PC-9 (cell line): Measurements from ENCODE around the gene HAAO. TPM values are rescaled to one million over a fixed set of nuclear protein-coding genes. Genes with fewer than 3 reads are reported as not detected.
A peak's percentile ranks its signal among the peaks of the same experiment; 100 is the strongest.

Source experiments
- BruUV-seq: library from RNA; stranded (reverse); fragments of 400-500 nt; replicated peaks from 2 replicates; lab custom pipeline; 2021; lab: Mats Ljungman, UMichigan
- CTCF ChIA-PET: fragments of 300-600 bp; sonication (Branson Sonifier 250); formaldehyde crosslinking; loops from one replicate; lab custom pipeline; 2022; ENCODE audit warnings: antibody characterized with exemption; lab: Charles Lee
- POLR2A ChIA-PET: fragments of 300-600 bp; sonication (Branson Sonifier 250); formaldehyde crosslinking; loops from one replicate; lab custom pipeline; 2022; ENCODE audit warnings: antibody characterized with exemption; ENCODE audit not compliant: unreplicated experiment; lab: Charles Lee
- DNase-seq, 2 experiments: peaks; one replicate each; pipeline versions ENCODE4 v3.0.0 to v3.0.0-alpha.2; 2015 to 2022; ENCODE audit warnings: mixed read lengths in 1 of 2
- H2AFZ ChIP-seq: fragments of 200-600 bp; sonication (generic); 2 replicates; pipeline ENCODE4 v1.8.1; 2017; ENCODE audit warnings: antibody characterized with exemption
- H3F3A ChIP-seq: fragments of 200-600 bp; sonication (generic); 2 replicates; pipeline ENCODE4 v1.8.1; 2017; ENCODE audit warnings: antibody characterized with exemption, mild to moderate bottlenecking, low read depth; ENCODE audit not compliant: insufficient read depth
- H3K27ac ChIP-seq: fragments of 200-600 bp; sonication (generic); 2 replicates; pipeline ENCODE4 v1.6.1; 2016; ENCODE audit warnings: mixed run types
- H3K27me3 ChIP-seq: fragments of 200-600 bp; sonication (generic); 2 replicates; pipeline ENCODE4 v1.6.1; 2016; ENCODE audit warnings: low read depth, mixed run types; ENCODE audit not compliant: insufficient read depth
- H3K36me3 ChIP-seq: fragments of 200-600 bp; sonication (generic); 2 replicates; pipeline ENCODE4 v1.6.1; 2016; ENCODE audit warnings: low read depth, mixed run types
- H3K4me1 ChIP-seq: fragments of 200-600 bp; sonication (generic); replicated peaks from 2 replicates; pipeline ENCODE4 v1.6.1; 2016; ENCODE audit warnings: mixed run types; ENCODE audit not compliant: insufficient read depth
- H3K4me2 ChIP-seq: fragments of 200-600 bp; sonication (generic); 2 replicates; pipeline ENCODE4 v1.6.1; 2017; ENCODE audit warnings: mixed run types
- H3K4me3 ChIP-seq: fragments of 200-600 bp; sonication (generic); 2 replicates; pipeline ENCODE4 v1.6.1; 2016; ENCODE audit warnings: mixed run types
- H3K79me2 ChIP-seq: fragments of 200-600 bp; sonication (generic); 2 replicates; pipeline ENCODE4 v1.6.1; 2017; ENCODE audit warnings: low read depth, mixed run types
- H3K9me2 ChIP-seq: fragments of 200-600 bp; sonication (generic); 2 replicates; pipeline ENCODE4 v1.8.1; 2017; ENCODE audit warnings: mild to moderate bottlenecking; ENCODE audit not compliant: insufficient read depth
- H3K9me3 ChIP-seq: fragments of 200-600 bp; sonication (generic); 2 replicates; pipeline ENCODE4 v1.8.1; 2016; ENCODE audit warnings: low read depth; ENCODE audit not compliant: insufficient read depth
- H4K20me1 ChIP-seq: fragments of 200-600 bp; sonication (generic); 2 replicates; pipeline ENCODE4 v1.8.1; 2017; ENCODE audit not compliant: insufficient read depth
- EZH2 ChIP-seq: fragments of 200-600 bp; sonication (generic); IDR thresholded peaks from 2 replicates; pipeline ENCODE4 v1.8.0; 2017; ENCODE audit warnings: antibody characterized with exemption, low read depth
- intact Hi-C: fragments of 100-400 bp; cut with micrococcal nuclease; formaldehyde crosslinking; loops from one replicate; pipeline ENCODE4 v1.10.0; 2022; ENCODE audit not compliant: unreplicated experiment
- total RNA-seq: library from RNA; stranded (reverse); gene quantifications from 2 replicates; pipeline ENCODE4 v1.2.3, GENCODE V29; 2021
- TF ChIP-seq, protein P1 (sequence below): fragments of 200-600 bp; sonication (generic); conservative IDR thresholded peaks from 2 replicates; pipeline ENCODE4 v1.6.1; 2017; ENCODE audit warnings: mixed run types, antibody characterized with exemption, mild to moderate bottlenecking, moderate library complexity

Gene HAAO
- total RNA-seq, 1 experiment from 2014 or later: not detected

DNA sequence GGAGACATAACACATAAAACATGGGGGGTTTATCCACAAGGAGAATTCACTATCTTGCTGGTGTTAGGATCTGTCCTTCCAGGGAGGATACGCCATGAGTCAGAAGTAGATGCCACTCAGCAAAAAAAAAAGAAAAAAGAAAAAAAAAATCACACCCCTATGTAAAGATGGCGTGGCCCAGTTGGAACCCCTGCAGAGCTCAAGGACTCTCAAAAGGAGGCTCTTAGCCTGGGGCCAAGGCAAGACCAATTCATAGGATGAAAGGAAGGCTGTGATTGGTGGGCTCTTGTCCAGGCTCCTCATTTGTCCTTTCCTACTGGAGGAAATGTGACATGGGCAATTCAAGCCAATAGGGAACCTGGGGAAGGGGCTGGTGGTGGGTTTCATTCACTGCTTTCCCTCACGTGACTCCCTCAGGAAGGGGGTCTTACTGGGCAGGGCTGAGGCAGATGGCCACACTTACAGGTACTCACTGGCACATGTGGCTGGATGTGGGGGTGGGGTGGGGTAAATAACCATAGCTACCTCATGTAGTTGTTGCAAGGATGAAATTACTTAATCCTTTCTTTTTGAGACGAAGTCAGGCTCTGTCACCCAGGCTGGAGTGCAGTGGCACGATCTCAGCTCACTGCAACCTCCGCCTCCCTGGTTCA is 38.7 kb upstream of the HAAO start:
- no peak overlapping the region for H2AFZ ChIP-seq
- H3K79me2 ChIP-seq: no peaks in the 10 kb centered on the region
- ChIA-PET POLR2A (no interaction called here), CTCF (interaction anchor here (0.6 to 1.3 kb wide), 5 partner anchors 91 to 746 kb away, joined by 3 to 9 read pairs (median 3); no protein-coding TSS in a partner anchor)
- H3K9me2 ChIP-seq: no peaks in the 10 kb centered on the region
- intact Hi-C loops: no loop called here
- no peaks in the 10 kb centered on the region for H3K9me3 ChIP-seq
- H3K4me2 ChIP-seq: no peak overlapping the region
- TF ChIP-seq, protein P1, sequence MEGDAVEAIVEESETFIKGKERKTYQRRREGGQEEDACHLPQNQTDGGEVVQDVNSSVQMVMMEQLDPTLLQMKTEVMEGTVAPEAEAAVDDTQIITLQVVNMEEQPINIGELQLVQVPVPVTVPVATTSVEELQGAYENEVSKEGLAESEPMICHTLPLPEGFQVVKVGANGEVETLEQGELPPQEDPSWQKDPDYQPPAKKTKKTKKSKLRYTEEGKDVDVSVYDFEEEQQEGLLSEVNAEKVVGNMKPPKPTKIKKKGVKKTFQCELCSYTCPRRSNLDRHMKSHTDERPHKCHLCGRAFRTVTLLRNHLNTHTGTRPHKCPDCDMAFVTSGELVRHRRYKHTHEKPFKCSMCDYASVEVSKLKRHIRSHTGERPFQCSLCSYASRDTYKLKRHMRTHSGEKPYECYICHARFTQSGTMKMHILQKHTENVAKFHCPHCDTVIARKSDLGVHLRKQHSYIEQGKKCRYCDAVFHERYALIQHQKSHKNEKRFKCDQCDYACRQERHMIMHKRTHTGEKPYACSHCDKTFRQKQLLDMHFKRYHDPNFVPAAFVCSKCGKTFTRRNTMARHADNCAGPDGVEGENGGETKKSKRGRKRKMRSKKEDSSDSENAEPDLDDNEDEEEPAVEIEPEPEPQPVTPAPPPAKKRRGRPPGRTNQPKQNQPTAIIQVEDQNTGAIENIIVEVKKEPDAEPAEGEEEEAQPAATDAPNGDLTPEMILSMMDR: no peak
- no peak for TF ChIP-seq EZH2
- H3K4me1 ChIP-seq: peaks cover 14% of the 10 kb centered on the region
- H3F3A ChIP-seq: peaks cover 16% of the 10 kb centered on the region
- no peaks in the 10 kb centered on the region for H4K20me1 ChIP-seq
- no peaks in the 10 kb centered on the region for H3K27me3 ChIP-seq
- no peak for DNase-seq
- no TSS peak for BruUV-seq
- H3K36me3 ChIP-seq: no peaks in the 10 kb centered on the region
- no peak overlapping the region for H3K4me3 ChIP-seq
- no peak overlapping the region for H3K27ac ChIP-seq

DNA sequence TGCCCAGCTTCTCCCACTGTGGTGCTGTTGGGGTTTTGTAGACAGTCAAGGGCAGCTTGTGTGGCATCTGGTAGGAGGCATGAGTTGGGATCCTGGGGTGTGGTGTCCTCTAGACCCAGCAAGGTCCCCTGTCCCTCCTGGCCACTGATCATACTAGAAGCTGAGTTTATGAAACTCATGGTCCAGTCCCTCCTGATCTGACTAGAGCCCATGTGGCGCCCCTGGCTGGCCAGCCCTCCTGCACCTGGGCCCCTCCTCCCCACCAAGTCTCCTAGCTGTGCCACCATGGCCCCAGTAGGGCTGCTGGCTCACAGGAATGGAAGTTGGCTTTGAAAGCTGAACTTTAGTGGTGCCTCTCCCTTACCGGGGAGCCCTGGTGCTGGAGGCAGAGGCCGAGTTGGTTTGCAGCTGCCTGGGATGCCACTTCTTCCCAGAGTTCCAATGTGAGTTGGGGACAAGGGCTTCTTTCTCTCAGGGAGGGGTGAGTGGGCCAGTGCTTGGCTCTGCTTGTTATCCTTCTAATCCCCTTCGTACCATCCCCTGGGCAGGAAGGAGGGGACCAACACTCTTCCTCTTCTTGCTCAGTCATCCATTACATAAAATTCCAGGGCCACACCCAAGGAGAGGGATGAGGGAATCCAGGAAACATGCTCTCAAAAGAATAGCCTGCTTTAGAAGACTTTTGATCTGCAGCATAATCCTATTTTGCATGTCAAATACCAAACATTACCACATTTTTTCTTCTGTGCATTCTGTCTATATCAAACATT is 37.5 kb upstream of the HAAO start:
- H3K36me3 ChIP-seq: no peaks in the 10 kb centered on the region
- no peak overlapping the region for H3K4me3 ChIP-seq
- ChIA-PET CTCF (interaction anchor here (0.6 to 1.3 kb wide), 4 partner anchors 299 to 747 kb away, joined by 3 to 9 read pairs (median 4); no protein-coding TSS in a partner anchor), POLR2A (no interaction called here)
- H4K20me1 ChIP-seq: no peaks in the 10 kb centered on the region
- no peaks in the 10 kb centered on the region for H3K9me2 ChIP-seq
- H3K27ac ChIP-seq: no peak overlapping the region
- H3K79me2 ChIP-seq: no peaks in the 10 kb centered on the region
- no peak overlapping the region for H3K4me2 ChIP-seq
- no peaks in the 10 kb centered on the region for H3K27me3 ChIP-seq
- peaks cover 7% of the 10 kb centered on the region; the same call in 1 of the 2 replicates for H3F3A ChIP-seq
- TF ChIP-seq, protein P1: no peak
- no peak for TF ChIP-seq EZH2
- H2AFZ ChIP-seq: no peak overlapping the region
- no TSS peak for BruUV-seq
- DNase-seq: no peak
- 0 out of 2 replicates have a peak, but pooled peaks cover 7% of the 10 kb centered on the region for H3K4me1 ChIP-seq
- H3K9me3 ChIP-seq: no peaks in the 10 kb centered on the region
- intact Hi-C loops: loop anchor here (1.0 to 2.0 kb wide), 4 partner anchors 117 to 747 kb away; no protein-coding TSS in a partner anchor

DNA sequence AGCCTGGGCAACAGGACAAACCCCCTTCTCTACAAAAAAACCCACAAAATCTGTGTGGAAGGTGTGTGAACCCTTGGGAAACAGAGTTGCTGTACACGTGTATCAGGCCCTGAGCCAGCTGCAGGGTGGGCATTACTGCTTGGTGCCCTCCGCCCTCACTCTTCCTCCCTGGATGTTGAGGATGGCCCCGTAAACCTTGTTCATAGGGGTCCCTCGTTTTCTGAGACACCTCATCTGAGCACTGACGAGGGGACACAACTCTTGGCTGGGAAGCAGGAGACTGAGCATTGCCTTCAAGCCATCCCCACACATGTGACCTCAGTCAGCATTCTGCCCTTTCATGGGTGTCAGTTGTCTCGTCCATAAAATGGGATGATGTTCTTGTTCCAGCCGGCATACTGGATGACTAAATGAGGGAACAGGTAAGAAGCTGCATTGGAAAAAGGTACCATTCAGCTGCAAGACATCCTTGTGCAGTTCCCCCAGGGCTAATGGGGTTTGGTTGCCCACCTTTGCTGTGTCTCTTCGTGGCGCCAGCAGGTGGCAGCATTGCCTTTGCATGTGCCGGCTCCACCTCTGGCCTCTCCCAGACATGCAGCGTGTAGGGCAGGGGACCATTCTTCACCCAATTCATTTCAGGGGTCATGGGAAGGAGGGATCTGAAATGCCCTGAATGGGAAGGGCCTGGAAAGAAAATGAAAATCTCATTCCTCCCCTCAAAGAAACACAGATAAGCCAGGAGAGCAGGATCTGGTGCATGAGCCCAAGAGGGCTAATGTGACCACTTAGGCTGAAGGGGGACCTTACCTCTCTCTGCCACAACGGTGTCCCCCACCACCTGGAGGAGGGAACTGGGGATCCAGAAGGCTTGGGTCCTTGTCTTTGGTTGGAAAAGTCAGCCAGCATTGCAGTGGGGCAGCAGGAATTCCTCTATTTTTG is 36.4 kb upstream of the HAAO start:
- ChIA-PET POLR2A (no interaction called here), CTCF (interaction anchor here (0.6 to 1.4 kb wide), 4 partner anchors 301 to 748 kb away, joined by 3 to 4 read pairs (median 4); no protein-coding TSS in a partner anchor)
- peaks cover 7% of the 10 kb centered on the region; the same call in 1 of the 2 replicates for H3F3A ChIP-seq
- no peak overlapping the region for H3K4me2 ChIP-seq
- no peaks in the 10 kb centered on the region for H3K9me2 ChIP-seq
- TF ChIP-seq EZH2: no peak
- TF ChIP-seq, protein P1: peak; percentile 99
- no TSS peak for BruUV-seq
- H4K20me1 ChIP-seq: no peaks in the 10 kb centered on the region
- H3K79me2 ChIP-seq: no peaks in the 10 kb centered on the region
- no peaks in the 10 kb centered on the region for H3K27me3 ChIP-seq
- no peak overlapping the region for H2AFZ ChIP-seq
- H3K36me3 ChIP-seq: no peaks in the 10 kb centered on the region
- 0 out of 2 replicates have a peak, but pooled peaks cover 7% of the 10 kb centered on the region for H3K4me1 ChIP-seq
- intact Hi-C loops: loop anchor here (1.0 to 2.0 kb wide), 5 partner anchors 118 to 749 kb away; no protein-coding TSS in a partner anchor
- H3K27ac ChIP-seq: no peak overlapping the region
- no peak overlapping the region for H3K4me3 ChIP-seq
- peak; percentile 60 to 75 for DNase-seq
- H3K9me3 ChIP-seq: no peaks in the 10 kb centered on the region
